Prostate gland (tissue), 2 donors: ENCODE results near the gene MGST3. TPM values are rescaled to one million over a fixed set of nuclear protein-coding genes. Genes with fewer than 3 reads are reported as not detected.

ENCODE experiments used
- DNase-seq: peaks from one replicate; pipeline ENCODE4 v3.0.0-alpha.2; 2019; ENCODE audit warnings: low spot score
- H3K27ac ChIP-seq, 2 donors: fragments of 200-600 bp; sonication (generic); 2 replicates each; pipeline ENCODE4 v1.5.1; 2017 to 2019
- H3K27me3 ChIP-seq: fragments of 200-600 bp; sonication (generic); replicated peaks from 2 replicates; pipeline ENCODE4 v1.5.1; 2019; ENCODE audit not compliant: insufficient read depth
- H3K36me3 ChIP-seq, 2 donors: fragments of 200-600 bp; sonication (generic); 1 replicate in 1 of 2; 2 replicates in 1 of 2; pipeline versions ENCODE4 v1.5.1 to v1.8.1; 2017 to 2019
- H3K4me1 ChIP-seq: fragments of 200-600 bp; sonication (generic); replicated peaks from 2 replicates; pipeline ENCODE4 v1.5.1; 2019
- H3K4me3 ChIP-seq, 2 donors: fragments of 200-600 bp; sonication (generic); 2 replicates each; pipeline ENCODE4 v1.5.1; 2017 to 2019
- H3K9me3 ChIP-seq: fragments of 200-600 bp; sonication (generic); 2 replicates; pipeline ENCODE4 v1.5.1; 2017
- CTCF ChIP-seq, 4 experiments: fragments of 200-600 bp in 2 of 4; fragments of 450-650 bp in 2 of 4; sonication (generic) in 2 of 4; IDR thresholded peaks; 1 replicate in 3 of 4; 2 replicates in 1 of 4; pipeline ENCODE4 v1.5.1; 2016 to 2019; ENCODE audit warnings: antibody characterized with exemption in 4 of 4, mild to moderate bottlenecking in 2 of 4, moderate library complexity in 2 of 4
- POLR2A ChIP-seq: fragments of 450-650 bp; IDR thresholded peaks from one replicate; pipeline ENCODE4 v1.6.1; 2016; ENCODE audit warnings: antibody characterized with exemption, mild to moderate bottlenecking
- POLR2AphosphoS5 ChIP-seq: sonication (generic); formaldehyde crosslinking; IDR thresholded peaks from one replicate; pipeline ENCODE4 v1.6.1; 2017; ENCODE audit warnings: antibody characterized with exemption
- WGBS: methylation state at CpG from one replicate; pipeline ENCODE4 v1.1.5; 2018; 5-methylcytosine and 5-hydroxymethylcytosine counted together
- intact Hi-C: fragments of 100-400 bp; cut with DNase I; formaldehyde crosslinking; loops from one replicate; pipeline ENCODE4 v1.14.2; 2022
- total RNA-seq, 2 donors: library from RNA; depleted of rRNA; stranded (reverse); fragments of >200 nt; gene quantifications; one replicate each; pipeline ENCODE4 v1.1.0, GENCODE V29; 2016

Gene MGST3
- total RNA-seq, 2 donors from 2014 or later, result 209 to 270 TPM

- H3K27me3 ChIP-seq, result no peaks in the 10 kb centered on the region
- intact Hi-C loops, result loop anchor here (10.0 kb wide), 2 partner anchors 99 to 451 kb away; partner anchors contain the start of gene ALDH9A1
- H3K4me1 ChIP-seq, result no peaks in the 10 kb centered on the region
- H3K27ac ChIP-seq, result no peak overlapping the region
- no peaks in the 10 kb centered on the region for H3K9me3 ChIP-seq
- 52% methylated on average over 1 of the region's 1 CpG for WGBS
- no peaks in the 10 kb centered on the region for H3K36me3 ChIP-seq
- H3K4me3 ChIP-seq, result no peak overlapping the region
- DNase-seq, result no peak
- TF ChIP-seq POLR2AphosphoS5 (no peak), POLR2A (no peak), CTCF (IDR thresholded peaks at IDR 0.05) (no peak)
Measured at GRCh38 chr1:165595246-165595938, 35.6 kb upstream of the MGST3 start.

DNA sequence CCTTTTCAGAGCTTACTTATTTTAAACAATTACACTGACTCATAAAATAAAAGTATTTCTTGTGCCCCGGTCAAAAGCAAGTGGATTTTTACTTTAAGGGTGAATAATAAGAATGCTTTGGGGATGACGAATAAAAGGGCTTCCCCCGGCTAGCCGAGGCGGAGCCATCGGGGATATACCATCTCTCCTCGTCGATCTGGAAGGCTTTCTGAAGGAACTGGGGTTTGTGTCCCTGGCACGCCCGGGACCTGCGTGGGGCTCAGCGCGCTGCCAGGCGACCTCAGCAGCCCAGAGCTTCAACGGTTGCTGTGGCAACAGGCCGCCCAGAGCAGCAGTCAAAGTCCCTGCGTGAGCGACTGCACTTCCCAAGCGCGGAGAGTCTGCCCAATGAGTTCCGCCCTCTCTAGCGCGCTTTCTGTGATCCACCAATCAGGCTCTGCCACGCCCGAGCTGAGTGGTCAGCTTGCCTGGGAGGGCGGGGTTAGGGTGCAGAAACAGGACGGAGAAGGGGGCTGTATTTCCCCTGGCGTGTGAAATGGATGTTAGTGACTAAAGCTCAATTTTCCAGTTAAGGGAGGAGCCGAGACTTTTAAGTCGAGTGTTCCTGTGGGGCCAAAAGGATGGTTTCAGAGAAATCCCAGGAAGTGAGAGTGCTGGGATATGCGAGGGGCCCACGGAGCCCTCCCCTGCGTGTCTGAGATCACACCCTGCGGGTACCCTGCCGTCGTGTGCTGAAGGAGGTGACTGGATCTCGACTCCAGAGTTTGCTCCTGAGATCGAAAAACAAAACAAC, 33.0 kb upstream of the MGST3 start:
- Histone ChIP-seq H3K27ac (peak overlapping the region; percentile 45 to 56), H3K27me3 (no peaks in the 10 kb centered on the region), H3K4me1 (no peaks in the 10 kb centered on the region), H3K9me3 (no peaks in the 10 kb centered on the region), H3K4me3 (peak overlapping the region; percentile 36 to 47), H3K36me3 (no peaks in the 10 kb centered on the region)
- peak; percentile 96 for DNase-seq
- intact Hi-C loops, result loop anchor here (2.0 to 10.0 kb wide), 3 partner anchors 97 to 453 kb away; partner anchors contain the start of genes ALDH9A1 and TMCO1
- TF ChIP-seq POLR2AphosphoS5 (peak; percentile 88), POLR2A (no peak), CTCF (IDR thresholded peaks at IDR 0.05) (peak in 1 of 4 experiments; percentile 14)
- under 1% methylated on average over 38 of the region's 38 CpGs for WGBS

DNA sequence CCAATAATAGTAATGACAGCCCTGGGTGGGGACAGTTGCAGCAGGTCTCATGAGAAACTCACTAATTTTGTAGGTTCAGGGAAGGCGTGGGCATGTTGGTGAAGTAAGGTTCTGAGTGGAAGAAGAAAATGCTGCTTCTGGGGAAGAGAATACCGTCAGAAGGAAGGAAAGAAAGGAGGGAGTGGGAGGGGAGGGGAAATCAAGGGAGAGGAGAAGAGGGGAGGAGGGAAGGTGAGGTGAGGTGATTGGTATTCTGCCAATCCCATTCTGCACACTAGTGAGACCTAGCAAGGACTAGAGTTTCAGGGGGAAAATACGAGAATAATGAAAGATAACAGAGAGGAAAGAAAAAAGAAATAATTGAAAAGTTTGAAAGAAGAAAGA, 32.4 kb upstream of the MGST3 start:
- no peak for DNase-seq
- Histone ChIP-seq H3K4me1 (no peaks in the 10 kb centered on the region), H3K9me3 (no peaks in the 10 kb centered on the region), H3K4me3 (peak overlapping the region; percentile 36 to 47), H3K27ac (peak overlapping the region; percentile 45 to 56), H3K27me3 (no peaks in the 10 kb centered on the region), H3K36me3 (no peaks in the 10 kb centered on the region)
- 12% methylated on average over 3 of the region's 3 CpGs for WGBS
- intact Hi-C loops, result loop anchor here (2.0 to 10.0 kb wide), 3 partner anchors 96 to 454 kb away; partner anchors contain the start of genes ALDH9A1 and TMCO1
- TF ChIP-seq POLR2A (no peak), CTCF (IDR thresholded peaks at IDR 0.05) (no peak), POLR2AphosphoS5 (no peak)

DNA sequence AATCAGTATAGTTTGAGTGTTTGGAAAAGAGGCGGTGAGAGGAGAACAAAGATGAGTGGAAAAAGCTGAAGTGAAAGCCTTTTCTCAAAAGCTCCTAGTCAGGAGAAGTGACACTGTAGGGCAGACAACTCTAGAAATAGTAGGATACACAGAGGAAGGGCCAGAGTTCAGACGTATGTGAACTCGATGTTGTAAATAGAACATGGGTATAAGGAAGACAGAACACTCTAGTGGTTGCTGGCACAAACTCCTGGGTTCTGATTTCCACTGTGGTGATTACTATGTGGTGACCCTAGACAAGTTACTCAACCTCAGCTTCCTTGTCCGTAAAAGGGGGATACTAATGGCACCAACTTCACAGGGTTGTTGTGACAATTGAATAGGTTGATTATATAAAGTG, 30.2 kb upstream of the MGST3 start:
- Histone ChIP-seq H3K4me1 (no peaks in the 10 kb centered on the region), H3K27me3 (no peaks in the 10 kb centered on the region), H3K27ac (no peak overlapping the region), H3K36me3 (no peaks in the 10 kb centered on the region), H3K9me3 (no peaks in the 10 kb centered on the region), H3K4me3 (no peak overlapping the region)
- no peak for DNase-seq
- 66% methylated on average over 4 of the region's 4 CpGs for WGBS
- intact Hi-C loops, result no loop called here
- TF ChIP-seq POLR2AphosphoS5 (no peak), CTCF (IDR thresholded peaks at IDR 0.05) (no peak), POLR2A (no peak)
